ENCODE measurements around the gene SHROOM3. TPM values are rescaled to one million over a fixed set of nuclear protein-coding genes. Genes with fewer than 3 reads are reported as not detected.

The SHROOM3 gene
- total and polyA plus RNA-seq, 2 donors = 11.7 to 16.6 TPM

DNA sequence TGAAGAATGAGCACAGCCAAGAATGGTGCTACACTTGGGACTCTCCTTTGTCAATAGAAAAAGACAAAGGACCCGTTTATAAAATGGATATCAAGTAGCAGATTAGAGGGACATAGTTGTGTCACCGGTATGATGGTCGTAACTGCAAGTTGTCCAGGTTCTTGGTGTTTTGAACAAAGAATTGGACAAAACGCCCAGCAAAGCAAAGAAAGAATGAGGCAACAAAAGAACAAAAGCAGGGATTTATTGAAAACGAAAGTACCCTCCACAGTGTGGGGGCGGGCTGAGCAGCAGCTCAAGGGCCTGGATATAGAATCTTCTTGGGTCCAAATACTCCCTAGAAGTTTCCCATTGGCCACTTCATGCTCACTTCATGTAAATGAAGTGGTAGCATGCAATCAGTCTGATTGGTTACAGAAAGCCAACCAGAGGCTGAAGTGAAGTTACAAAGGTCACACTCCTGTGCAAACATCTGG is 54.7 kb downstream of the SHROOM3 start:
- Histone ChIP-seq H3K27ac (ENCODE audit: low read depth) (no peak overlapping the region), H3K36me3 (ENCODE audit: insufficient read depth) (no peaks in the 10 kb centered on the region), H3K4me1 (ENCODE audit: insufficient read depth) (no peaks in the 10 kb centered on the region), H3K4me3 (ENCODE audit: low read depth, low read length) (no peak overlapping the region)
- 73% methylated on average over 6 of the region's 6 CpGs for WGBS
- no peak for DNase-seq (ENCODE audit: extremely low spot score)

GRCh38 chr4:76492055-76492454 is 57.0 kb downstream of the SHROOM3 start:
- no peak overlapping the region for H3K27ac ChIP-seq (ENCODE audit: low read depth)

DNA sequence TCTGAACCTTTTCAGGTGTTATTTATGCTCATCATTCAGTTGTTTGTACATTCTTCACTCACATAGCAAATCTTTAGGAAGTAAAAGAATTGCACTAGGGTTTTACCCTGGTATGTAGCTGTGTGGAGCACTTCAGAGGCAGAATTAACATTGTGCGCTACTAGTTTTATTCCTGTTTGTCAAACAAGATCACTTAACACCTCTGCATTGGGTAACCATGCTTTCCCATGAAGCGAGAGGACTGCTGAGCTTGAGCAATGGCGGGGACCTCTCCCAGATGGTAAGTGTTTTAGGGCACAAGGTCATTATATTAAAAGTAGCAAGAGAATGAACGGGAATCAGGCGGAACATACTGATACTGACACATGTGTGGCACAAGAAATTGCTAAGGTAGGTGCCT is 59.2 kb downstream of the SHROOM3 start:
- H3K4me1 ChIP-seq (ENCODE audit: insufficient read depth) = no peaks in the 10 kb centered on the region
- no peak overlapping the region for H3K4me3 ChIP-seq (ENCODE audit: low read depth, low read length)
- WGBS = 63% methylated on average over 5 of the region's 5 CpGs
- H3K36me3 ChIP-seq (ENCODE audit: insufficient read depth) = no peaks in the 10 kb centered on the region
- H3K27ac ChIP-seq (ENCODE audit: low read depth) = no peak overlapping the region
- DNase-seq (ENCODE audit: extremely low spot score) = no peak

More at GRCh38 chr4:76492055-76492454, 57.0 kb downstream of the SHROOM3 start:
- WGBS = 78% methylated on average over 3 of the region's 3 CpGs
- no peak for DNase-seq (ENCODE audit: extremely low spot score)
- H3K36me3 ChIP-seq (ENCODE audit: insufficient read depth) = no peaks in the 10 kb centered on the region
- no peak overlapping the region for H3K4me3 ChIP-seq (ENCODE audit: low read depth, low read length)
- no peaks in the 10 kb centered on the region for H3K4me1 ChIP-seq (ENCODE audit: insufficient read depth)

GRCh38 chr4:76494871-76495590 is 60.0 kb downstream of the SHROOM3 start:
- no peak overlapping the region for H3K4me3 ChIP-seq (ENCODE audit: low read depth, low read length)
- H3K4me1 ChIP-seq (ENCODE audit: insufficient read depth) = no peaks in the 10 kb centered on the region
- DNase-seq (ENCODE audit: extremely low spot score) = no peak
- 86% methylated on average over 6 of the region's 6 CpGs for WGBS
- H3K36me3 ChIP-seq (ENCODE audit: insufficient read depth) = no peaks in the 10 kb centered on the region
- no peak overlapping the region for H3K27ac ChIP-seq (ENCODE audit: low read depth)

GRCh38 chr4:76498550-76498949 is 63.5 kb downstream of the SHROOM3 start:
- no peak overlapping the region for H3K27ac ChIP-seq (ENCODE audit: low read depth)

DNA sequence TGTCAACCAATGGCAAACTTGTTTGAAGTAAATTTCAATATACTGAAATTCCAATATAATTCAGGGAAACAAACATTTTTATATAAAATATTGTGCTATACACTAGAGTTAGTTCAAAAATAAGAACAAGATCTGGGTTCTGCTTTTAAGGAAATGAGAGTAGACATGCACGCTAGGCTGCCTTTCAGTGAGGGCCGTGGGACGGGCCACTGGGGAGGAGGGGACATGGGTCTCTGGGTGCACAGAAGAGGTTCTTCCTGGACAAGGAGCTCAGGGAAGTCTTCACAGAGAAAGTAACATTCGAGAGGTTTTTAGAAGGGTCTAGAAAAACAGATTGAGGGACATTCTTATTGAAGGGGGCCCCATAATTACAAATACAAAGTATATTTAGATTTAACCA is 64.4 kb downstream of the SHROOM3 start:
- no peak overlapping the region for H3K27ac ChIP-seq (ENCODE audit: low read depth)
- WGBS = 78% methylated on average over 4 of the region's 4 CpGs
- no peaks in the 10 kb centered on the region for H3K4me1 ChIP-seq (ENCODE audit: insufficient read depth)
- H3K36me3 ChIP-seq (ENCODE audit: insufficient read depth) = no peaks in the 10 kb centered on the region
- no peak overlapping the region for H3K4me3 ChIP-seq (ENCODE audit: low read depth, low read length)
- DNase-seq (ENCODE audit: extremely low spot score) = no peak

More at GRCh38 chr4:76498550-76498949, 63.5 kb downstream of the SHROOM3 start:
- Histone ChIP-seq H3K36me3 (ENCODE audit: insufficient read depth) (no peaks in the 10 kb centered on the region), H3K4me3 (ENCODE audit: low read depth, low read length) (no peak overlapping the region), H3K4me1 (ENCODE audit: insufficient read depth) (no peaks in the 10 kb centered on the region)
- no peak for DNase-seq (ENCODE audit: extremely low spot score)
- WGBS = 49% methylated on average over 3 of the region's 3 CpGs

GRCh38 chr4:76502886-76503285 is 67.9 kb downstream of the SHROOM3 start:
- no peak for DNase-seq (ENCODE audit: extremely low spot score)
- Histone ChIP-seq H3K27ac (ENCODE audit: low read depth) (no peak overlapping the region), H3K36me3 (ENCODE audit: insufficient read depth) (no peaks in the 10 kb centered on the region), H3K4me1 (ENCODE audit: insufficient read depth) (no peaks in the 10 kb centered on the region), H3K4me3 (ENCODE audit: low read depth, low read length) (no peak overlapping the region)
- WGBS = 73% methylated on average over 1 of the region's 1 CpG

DNA sequence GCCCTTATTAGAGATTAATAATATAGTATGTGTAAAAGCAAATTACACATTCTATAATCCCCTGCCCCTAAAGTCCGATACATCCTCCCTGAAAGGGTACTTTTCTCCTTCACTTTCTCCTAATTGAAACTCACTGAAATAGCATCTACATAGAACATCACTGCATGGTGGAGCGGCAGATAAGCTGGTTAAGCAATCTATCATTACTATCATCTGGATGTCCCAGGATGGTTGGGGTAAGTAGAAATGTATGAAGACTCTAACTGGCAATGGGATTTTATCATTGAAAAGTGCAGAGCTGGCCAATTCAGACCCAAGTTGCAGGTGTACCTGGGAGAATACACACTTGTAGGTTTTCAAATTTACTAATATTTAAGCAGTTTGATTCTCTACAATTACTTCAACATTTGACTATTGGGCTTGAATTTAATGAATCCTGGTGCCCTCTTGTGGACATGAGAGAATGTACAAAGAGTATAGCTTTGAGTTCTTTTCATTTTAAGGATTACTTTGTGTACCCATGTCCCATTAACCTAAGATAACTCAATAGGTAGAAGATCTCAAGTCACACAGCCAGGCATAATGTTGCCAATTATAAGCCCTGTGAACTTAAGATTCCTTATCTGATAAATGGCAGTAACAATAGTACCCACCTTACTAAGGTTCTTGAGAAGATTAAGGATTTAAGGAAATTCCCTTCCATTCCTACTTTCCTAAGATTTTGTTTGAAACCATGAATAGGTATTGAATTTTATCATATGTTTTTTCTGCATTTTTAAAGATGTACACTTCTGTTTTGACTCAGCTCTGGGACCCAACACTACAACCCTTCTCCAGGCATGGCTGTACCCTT is 69.8 kb downstream of the SHROOM3 start:
- Histone ChIP-seq H3K36me3 (ENCODE audit: insufficient read depth) (no peaks in the 10 kb centered on the region), H3K4me3 (ENCODE audit: low read depth, low read length) (no peak overlapping the region), H3K4me1 (ENCODE audit: insufficient read depth) (no peaks in the 10 kb centered on the region), H3K27ac (ENCODE audit: low read depth) (no peak overlapping the region)
- WGBS = 73% methylated on average over 2 of the region's 2 CpGs
- no peak for DNase-seq (ENCODE audit: extremely low spot score)

- H3K27ac ChIP-seq (ENCODE audit: low read depth) = no peak overlapping the region
- DNase-seq (ENCODE audit: extremely low spot score) = no peak
These were observed 76.9 kb downstream of the SHROOM3 start for GRCh38 chr4:76511947-76512346.

DNA sequence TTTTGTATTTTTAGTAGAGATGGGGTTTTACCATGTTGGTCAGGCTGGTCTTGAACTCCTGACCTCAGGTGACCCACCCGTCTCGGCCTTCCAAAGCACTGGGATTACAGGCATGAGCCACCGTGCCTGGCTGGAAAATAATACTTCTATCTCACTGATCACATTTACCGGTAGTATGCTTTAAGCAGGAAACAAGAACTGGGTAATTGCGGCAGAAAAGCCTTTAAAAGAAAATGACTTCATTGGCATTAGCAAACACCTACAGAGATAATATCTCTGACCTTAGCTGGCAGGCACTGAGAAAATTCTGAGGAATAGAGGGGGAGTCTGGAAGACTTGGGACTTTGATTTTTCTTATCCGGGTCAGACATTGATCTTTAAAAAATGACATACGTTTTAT is 78.5 kb downstream of the SHROOM3 start:
- Histone ChIP-seq H3K27ac (ENCODE audit: low read depth) (no peak overlapping the region), H3K36me3 (ENCODE audit: insufficient read depth) (no peaks in the 10 kb centered on the region), H3K4me3 (ENCODE audit: low read depth, low read length) (no peak overlapping the region), H3K4me1 (ENCODE audit: insufficient read depth) (no peaks in the 10 kb centered on the region)
- WGBS = 63% methylated on average over 7 of the region's 7 CpGs
- no peak for DNase-seq (ENCODE audit: extremely low spot score)

More at GRCh38 chr4:76511947-76512346, 76.9 kb downstream of the SHROOM3 start:
- H3K4me3 ChIP-seq (ENCODE audit: low read depth, low read length) = no peak overlapping the region
- no peaks in the 10 kb centered on the region for H3K4me1 ChIP-seq (ENCODE audit: insufficient read depth)
- H3K36me3 ChIP-seq (ENCODE audit: insufficient read depth) = no peaks in the 10 kb centered on the region
- 92% methylated on average over 1 of the region's 1 CpG for WGBS

DNA sequence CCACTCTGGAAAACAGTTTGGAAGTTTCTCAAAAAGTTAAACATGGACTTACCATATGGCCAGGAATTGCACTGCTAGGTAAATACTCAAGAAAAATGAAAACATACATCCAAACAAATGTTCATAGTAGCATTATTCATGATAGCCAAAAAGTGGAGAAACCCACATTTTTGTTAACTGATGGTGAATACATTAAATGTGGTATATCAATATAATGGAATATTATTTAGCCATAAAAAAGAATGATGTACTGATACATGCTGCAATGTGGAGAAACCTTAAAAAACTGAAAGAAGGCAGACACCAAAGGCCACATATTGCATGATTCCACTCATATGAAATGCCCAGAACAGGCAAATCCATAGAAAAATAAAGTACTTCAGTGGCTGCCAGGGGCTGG is 79.1 kb downstream of the SHROOM3 start:
- Histone ChIP-seq H3K4me1 (ENCODE audit: insufficient read depth) (no peaks in the 10 kb centered on the region), H3K4me3 (ENCODE audit: low read depth, low read length) (no peak overlapping the region), H3K36me3 (ENCODE audit: insufficient read depth) (no peaks in the 10 kb centered on the region), H3K27ac (ENCODE audit: low read depth) (no peak overlapping the region)
- DNase-seq (ENCODE audit: extremely low spot score) = no peak

DNA sequence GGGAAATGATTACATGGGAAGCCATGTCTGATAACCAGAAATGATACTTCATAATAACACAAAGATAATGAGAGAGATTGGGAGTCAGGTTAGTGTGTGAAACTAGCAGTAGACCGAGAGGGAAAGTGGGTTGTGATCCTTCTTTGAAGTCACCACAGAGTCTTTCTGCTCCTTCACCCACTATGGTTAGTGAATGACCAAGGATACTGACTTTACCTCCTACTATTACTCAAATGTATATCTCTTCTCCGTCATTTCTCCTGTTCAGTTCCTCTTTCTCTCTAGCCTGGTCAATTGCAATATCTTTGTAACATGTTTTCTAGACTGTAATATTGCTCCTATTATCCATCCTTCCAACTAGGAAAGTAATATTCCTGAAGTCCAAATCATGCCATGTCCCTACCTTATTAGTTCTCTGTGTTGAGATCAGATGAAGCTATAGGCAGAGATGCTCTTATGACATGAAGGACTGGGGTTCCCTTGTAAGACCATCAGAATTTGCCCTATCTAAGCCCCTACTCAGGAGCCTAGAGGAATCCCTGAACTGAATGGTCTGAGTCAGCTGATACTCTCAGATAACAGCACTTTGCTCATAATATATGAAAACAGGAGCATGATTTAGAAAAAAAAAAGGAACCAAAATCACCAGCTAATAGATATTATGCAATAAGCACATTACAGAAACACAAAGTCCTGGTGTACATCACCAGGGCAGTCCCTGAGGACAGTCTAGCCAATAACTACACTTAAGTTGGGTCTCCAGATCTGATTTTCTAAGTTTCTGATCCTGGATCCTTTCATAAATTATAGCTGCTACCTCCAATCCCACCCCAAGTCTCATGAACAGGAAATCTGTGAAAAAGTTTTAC is 81.2 kb downstream of the SHROOM3 start:
- no peak for DNase-seq (ENCODE audit: extremely low spot score)
- no peaks in the 10 kb centered on the region for H3K4me1 ChIP-seq (ENCODE audit: insufficient read depth)
- H3K27ac ChIP-seq (ENCODE audit: low read depth) = no peak overlapping the region
- WGBS = 88% methylated on average over 2 of the region's 2 CpGs
- no peak overlapping the region for H3K4me3 ChIP-seq (ENCODE audit: low read depth, low read length)
- H3K36me3 ChIP-seq (ENCODE audit: insufficient read depth) = no peaks in the 10 kb centered on the region

- no peaks in the 10 kb centered on the region for H3K4me1 ChIP-seq (ENCODE audit: insufficient read depth)
- no peak for DNase-seq (ENCODE audit: extremely low spot score)
- H3K36me3 ChIP-seq (ENCODE audit: insufficient read depth) = no peaks in the 10 kb centered on the region
- no peak overlapping the region for H3K4me3 ChIP-seq (ENCODE audit: low read depth, low read length)
- 52% methylated on average over 1 of the region's 1 CpG for WGBS
- H3K27ac ChIP-seq (ENCODE audit: low read depth) = no peak overlapping the region
These were observed 83.2 kb downstream of the SHROOM3 start for GRCh38 chr4:76518241-76518640.
